Measurements from ENCODE around the gene PPP1R3E. TPM values are rescaled to one million over a fixed set of nuclear protein-coding genes. Genes with fewer than 3 reads are reported as not detected.

Gene PPP1R3E
- total and polyA plus RNA-seq, 2 of the 13 experiments (the other 11 are each of a cell fraction or from before 2014, with no cell fraction given) = 16.5 to 26.5 TPM

DNA sequence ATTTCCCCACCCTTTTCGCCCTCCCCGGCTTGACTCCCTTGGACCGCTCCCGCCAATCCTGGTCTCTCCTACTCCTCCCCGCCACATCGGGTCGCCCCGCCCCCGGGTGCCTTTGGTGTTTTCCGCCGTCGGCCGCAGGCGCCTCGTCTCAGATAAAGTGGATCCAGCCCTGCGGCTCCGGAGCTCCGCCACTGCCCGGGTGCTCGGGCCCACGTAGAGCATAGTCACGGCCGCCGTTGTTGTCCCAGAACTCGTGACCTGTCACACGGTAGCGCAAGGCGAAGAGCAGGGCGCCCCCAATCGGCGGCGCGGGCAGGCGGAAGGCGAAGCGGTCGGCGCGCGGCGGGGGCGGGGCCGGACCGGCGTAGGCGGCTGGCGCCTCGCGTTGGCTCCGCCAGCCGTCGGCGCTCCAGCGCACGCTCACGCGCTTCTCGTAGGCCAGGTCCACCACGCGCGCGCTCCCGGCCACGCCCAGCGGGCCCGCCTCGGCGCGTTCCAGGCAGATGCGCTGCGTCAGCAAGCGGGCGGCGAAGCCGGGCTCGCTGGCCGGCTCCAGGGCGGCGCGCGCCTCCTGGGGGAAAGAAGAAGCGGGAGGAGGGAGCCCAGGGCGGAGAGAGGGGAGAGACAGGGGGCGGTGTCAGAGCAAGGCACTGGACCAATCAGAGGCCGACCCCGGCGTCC lies 1.2 kb downstream of the PPP1R3E start (continued):
- TF ChIP-seq, protein P1, sequence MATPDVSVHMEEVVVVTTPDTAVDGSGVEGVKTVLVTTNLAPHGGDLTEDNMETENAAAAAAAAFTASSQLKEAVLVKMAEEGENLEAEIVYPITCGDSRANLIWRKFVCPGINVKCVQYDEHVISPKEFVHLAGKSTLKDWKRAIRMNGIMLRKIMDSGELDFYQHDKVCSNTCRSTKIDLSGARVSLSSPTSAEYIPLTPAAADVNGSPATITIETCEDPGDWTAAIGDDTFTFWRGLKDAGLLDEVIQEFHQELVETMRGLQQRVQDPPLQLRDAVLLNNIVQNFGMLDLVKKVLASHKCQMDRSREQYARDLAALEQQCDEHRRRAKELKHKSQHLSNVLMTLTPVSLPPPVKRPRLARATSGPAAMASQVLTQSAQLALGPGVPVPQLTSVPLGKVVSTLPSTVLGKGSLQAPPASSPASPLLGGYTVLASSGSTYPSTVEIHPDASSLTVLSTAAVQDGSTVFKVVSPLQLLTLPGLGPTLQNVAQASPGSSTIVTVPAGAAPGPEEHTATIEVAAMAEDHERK (CRISPR knock-in tag; IDR thresholded peaks at IDR 0.05; ENCODE audit: low read depth) = peak; percentile 89
- TF ChIP-seq ZFP1 (CRISPR knock-in tag; IDR thresholded peaks at IDR 0.05) (no peak), ZNF879 (CRISPR knock-in tag; IDR thresholded peaks at IDR 0.05) (no peak), CBX2 (IDR thresholded peaks at IDR 0.05; ENCODE audit: low read depth, low read length) (no peak), CBX2 (CRISPR knock-in tag; IDR thresholded peaks at IDR 0.05; ENCODE audit: low read depth) (0 out of 2 replicates have a peak, but pooled peaks have one; percentile 30), U2AF2 (IDR thresholded peaks at IDR 0.05; ENCODE audit: low read depth, low read length) (0 out of 2 replicates have a peak, but pooled peaks have one; percentile 92), JUN (CRISPR knock-in tag; IDR thresholded peaks at IDR 0.05) (no peak; the same call in 1 of the 2 replicates), ZMYM4 (CRISPR knock-in tag; IDR thresholded peaks at IDR 0.05) (no peak), ZSCAN31 (CRISPR knock-in tag; IDR thresholded peaks at IDR 0.05; ENCODE audit: low read depth) (peak; percentile 87), TBX2 (CRISPR knock-in tag; IDR thresholded peaks at IDR 0.05; ENCODE audit: borderline replicate concordance) (peak; percentile 68; the same call in 1 of the 2 replicates), PCBP1 (IDR thresholded peaks at IDR 0.05; ENCODE audit: borderline replicate concordance, low read depth, low read length) (0 out of 2 replicates have a peak, but pooled peaks have one; percentile 52), PRMT3 (CRISPR knock-in tag; IDR thresholded peaks at IDR 0.05; ENCODE audit: borderline replicate concordance, low read depth) (no peak), ZNF20 (CRISPR knock-in tag; IDR thresholded peaks at IDR 0.05) (peak; percentile 28; the same call in 1 of the 2 replicates), SP140L (CRISPR knock-in tag; IDR thresholded peaks at IDR 0.05; ENCODE audit: borderline replicate concordance) (peak; percentile 78), BHLHE40 (IDR thresholded peaks at IDR 0.05; ENCODE audit: low read length) (peak; percentile 87), ZNF430 (CRISPR knock-in tag; IDR thresholded peaks at IDR 0.05) (peak; percentile 85), NFKBIZ (CRISPR knock-in tag; IDR thresholded peaks at IDR 0.05) (0 out of 2 replicates have a peak, but pooled peaks have one; percentile 52), GATAD1 (CRISPR knock-in tag; IDR thresholded peaks at IDR 0.05) (peak; percentile 77), SP1 (IDR thresholded peaks at IDR 0.05) (no peak), SP1 (CRISPR knock-in tag; IDR thresholded peaks at IDR 0.05) (peak; percentile 92), SMC3 (IDR thresholded peaks at IDR 0.05; ENCODE audit: low read length) (no peak), KAT7 (CRISPR knock-in tag; IDR thresholded peaks at IDR 0.05; ENCODE audit: borderline replicate concordance) (0 out of 2 replicates have a peak, but pooled peaks have one; percentile 31)
- TF ChIP-seq, protein P2, sequence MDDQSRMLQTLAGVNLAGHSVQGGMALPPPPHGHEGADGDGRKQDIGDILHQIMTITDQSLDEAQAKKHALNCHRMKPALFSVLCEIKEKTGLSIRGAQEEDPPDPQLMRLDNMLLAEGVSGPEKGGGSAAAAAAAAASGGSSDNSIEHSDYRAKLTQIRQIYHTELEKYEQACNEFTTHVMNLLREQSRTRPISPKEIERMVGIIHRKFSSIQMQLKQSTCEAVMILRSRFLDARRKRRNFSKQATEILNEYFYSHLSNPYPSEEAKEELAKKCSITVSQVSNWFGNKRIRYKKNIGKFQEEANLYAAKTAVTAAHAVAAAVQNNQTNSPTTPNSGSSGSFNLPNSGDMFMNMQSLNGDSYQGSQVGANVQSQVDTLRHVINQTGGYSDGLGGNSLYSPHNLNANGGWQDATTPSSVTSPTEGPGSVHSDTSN (CRISPR knock-in tag; IDR thresholded peaks at IDR 0.05; ENCODE audit: borderline replicate concordance) = peak; percentile 85; the same call in 1 of the 2 replicates
- TF ChIP-seq, protein P3, sequence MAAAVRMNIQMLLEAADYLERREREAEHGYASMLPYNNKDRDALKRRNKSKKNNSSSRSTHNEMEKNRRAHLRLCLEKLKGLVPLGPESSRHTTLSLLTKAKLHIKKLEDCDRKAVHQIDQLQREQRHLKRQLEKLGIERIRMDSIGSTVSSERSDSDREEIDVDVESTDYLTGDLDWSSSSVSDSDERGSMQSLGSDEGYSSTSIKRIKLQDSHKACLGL (CRISPR knock-in tag; IDR thresholded peaks at IDR 0.05) = peak; percentile 80; the same call in 1 of the 2 replicates
- TF ChIP-seq, protein P4, sequence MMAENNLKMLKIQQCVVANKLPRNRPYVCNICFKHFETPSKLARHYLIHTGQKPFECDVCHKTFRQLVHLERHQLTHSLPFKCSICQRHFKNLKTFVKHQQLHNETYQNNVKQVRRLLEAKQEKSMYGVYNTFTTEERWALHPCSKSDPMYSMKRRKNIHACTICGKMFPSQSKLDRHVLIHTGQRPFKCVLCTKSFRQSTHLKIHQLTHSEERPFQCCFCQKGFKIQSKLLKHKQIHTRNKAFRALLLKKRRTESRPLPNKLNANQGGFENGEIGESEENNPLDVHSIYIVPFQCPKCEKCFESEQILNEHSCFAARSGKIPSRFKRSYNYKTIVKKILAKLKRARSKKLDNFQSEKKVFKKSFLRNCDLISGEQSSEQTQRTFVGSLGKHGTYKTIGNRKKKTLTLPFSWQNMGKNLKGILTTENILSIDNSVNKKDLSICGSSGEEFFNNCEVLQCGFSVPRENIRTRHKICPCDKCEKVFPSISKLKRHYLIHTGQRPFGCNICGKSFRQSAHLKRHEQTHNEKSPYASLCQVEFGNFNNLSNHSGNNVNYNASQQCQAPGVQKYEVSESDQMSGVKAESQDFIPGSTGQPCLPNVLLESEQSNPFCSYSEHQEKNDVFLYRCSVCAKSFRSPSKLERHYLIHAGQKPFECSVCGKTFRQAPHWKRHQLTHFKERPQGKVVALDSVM (CRISPR knock-in tag; IDR thresholded peaks at IDR 0.05) = no peak
